Pons (tissue), 1 donor: Measurements from ENCODE around the gene DUOXA1.
"Not testable (repeated sequence)": the region's sequence is repeated elsewhere in the genome, so short reads cannot be mapped to it uniquely, and the experiment has no call there.

Experiments
- DNase-seq: peaks from one replicate; pipeline ENCODE4 v3.0.0-alpha.2; 2016; ENCODE audit warnings: low spot score

DUOXA1 gene

GRCh38 chr15:45089712-45090373, 39.8 kb downstream of the DUOXA1 start:
- DNase-seq = no peak

GRCh38 chr15:45088801-45089711, 40.6 kb downstream of the DUOXA1 start:
- DNase-seq = no peak

GRCh38 chr15:45087513-45087912, 42.2 kb downstream of the DUOXA1 start:
- DNase-seq = no peak

- no peak for DNase-seq
These were observed 45.5 kb downstream of the DUOXA1 start for GRCh38 chr15:45084163-45084562.

- DNase-seq = no peak
These were observed 46.5 kb downstream of the DUOXA1 start for GRCh38 chr15:45083223-45083622.

DNA sequence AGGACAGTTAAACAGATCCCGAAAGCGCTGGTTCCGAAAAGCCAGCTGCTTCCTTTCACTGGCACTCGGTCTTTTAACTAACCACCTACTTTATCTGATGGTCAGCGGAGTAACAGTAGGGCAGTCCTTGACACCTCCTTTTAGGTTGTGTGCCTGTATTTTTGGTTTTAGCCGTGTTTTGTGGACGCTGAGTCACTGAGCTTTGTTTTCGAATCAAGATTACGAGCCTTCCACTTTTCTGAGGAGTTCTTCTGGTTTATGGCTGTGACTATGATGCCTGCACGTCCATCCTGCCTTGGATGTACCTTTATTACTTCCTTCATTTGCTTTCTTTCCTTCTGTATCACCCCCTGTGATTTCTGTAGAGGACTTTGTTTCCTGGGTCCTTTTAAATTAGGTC, 47.3 kb downstream of the DUOXA1 start:
- not testable (repeated sequence) for DNase-seq

- DNase-seq = not testable (repeated sequence)
These were observed 49.1 kb downstream of the DUOXA1 start for GRCh38 chr15:45080593-45080992.

DNA sequence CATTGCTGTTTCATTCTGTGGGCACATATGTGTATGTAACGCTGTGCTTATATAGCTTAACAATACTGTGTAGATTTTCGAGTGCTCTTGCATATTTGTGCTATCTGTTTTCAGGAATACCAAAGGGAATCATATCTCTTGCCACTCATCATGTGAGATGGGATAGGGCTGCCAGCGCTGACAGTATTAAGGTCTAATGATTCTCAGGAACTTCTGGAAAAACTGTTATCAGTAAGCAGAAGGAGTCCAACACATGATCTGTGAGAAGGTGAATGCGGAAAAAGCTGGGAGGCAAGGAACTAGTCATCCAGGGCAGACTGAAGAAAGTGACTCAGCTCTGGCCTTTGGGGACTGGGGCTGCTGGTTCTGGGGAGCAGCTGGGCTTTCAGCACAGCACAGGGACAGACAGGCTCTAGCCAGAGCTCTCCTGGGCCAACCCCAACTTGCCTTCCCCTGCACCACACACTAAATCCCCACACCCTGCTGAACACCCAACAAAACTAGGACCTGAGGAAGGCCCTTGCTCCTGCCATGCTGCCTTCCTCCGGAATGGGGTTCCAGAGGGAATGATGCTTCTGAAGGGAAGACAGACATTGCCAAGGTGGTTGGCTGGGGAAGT, 49.9 kb downstream of the DUOXA1 start:
- not testable (repeated sequence) for DNase-seq

GRCh38 chr15:45079201-45079600, 50.5 kb downstream of the DUOXA1 start:
- not testable (repeated sequence) for DNase-seq

GRCh38 chr15:45077391-45077790, 52.3 kb downstream of the DUOXA1 start:
- DNase-seq = not testable (repeated sequence)

DNA sequence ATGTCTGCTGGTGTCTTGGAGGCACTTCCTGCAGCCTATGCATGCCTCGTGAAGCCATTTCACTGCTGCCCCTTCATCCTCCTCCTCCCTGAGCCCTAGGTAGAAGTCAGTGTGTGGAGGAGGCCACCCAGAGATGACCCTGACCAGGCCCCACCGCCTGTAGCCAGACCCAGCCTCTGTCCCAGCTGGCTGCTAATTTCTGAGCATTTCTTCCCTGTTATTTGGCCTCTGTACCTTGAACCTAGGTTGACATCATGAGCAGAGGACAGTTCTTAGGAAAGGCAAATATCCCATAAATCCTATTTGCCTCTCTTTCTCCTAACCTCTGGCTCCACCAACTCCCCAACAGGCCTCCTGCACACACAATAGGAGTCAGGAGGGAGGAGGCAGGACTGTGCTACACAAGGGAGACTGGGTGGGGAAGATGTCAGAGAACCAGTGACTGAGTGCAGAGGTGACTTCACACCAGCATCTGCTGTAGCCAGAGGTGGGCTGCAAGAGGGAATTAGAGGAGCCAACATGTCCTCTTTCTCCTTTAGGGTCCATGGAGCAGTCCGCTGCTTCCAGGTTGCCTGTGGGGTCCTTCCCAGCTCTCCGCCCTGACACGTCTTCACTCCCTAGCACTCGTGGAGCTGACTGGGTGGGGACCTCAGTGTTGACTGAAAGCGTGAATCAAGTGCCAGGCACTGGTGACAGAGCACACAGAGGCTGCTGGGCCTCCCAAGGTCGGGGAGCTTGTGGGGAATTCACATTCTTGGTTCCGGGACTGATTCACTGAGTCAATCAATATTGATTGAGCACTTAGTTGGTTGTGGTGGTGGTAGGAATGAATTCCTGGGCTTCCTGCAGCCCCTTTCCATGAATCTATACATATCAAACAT, 54.0 kb downstream of the DUOXA1 start:
- DNase-seq = not testable (repeated sequence)

GRCh38 chr15:45073602-45074001, 56.1 kb downstream of the DUOXA1 start:
- not testable (repeated sequence) for DNase-seq

GRCh38 chr15:45069942-45070360, 59.7 kb downstream of the DUOXA1 start:
- not testable (repeated sequence) for DNase-seq
